Stomach (tissue), 4 donors: ENCODE measurements around the gene TPO.

Experiments used
- POLR2A ChIP-seq, 4 donors: fragments of 450-650 bp; IDR thresholded peaks; one replicate each; pipeline ENCODE4 v1.6.1; 2016; ENCODE audit warnings: antibody characterized with exemption in 4 of 4, control low read depth in 2 of 4, mild to moderate bottlenecking in 1 of 4, moderate library complexity in 1 of 4
- POLR2AphosphoS5 ChIP-seq, 3 donors: sonication (generic); formaldehyde crosslinking; IDR thresholded peaks; one replicate each; pipeline ENCODE4 v1.6.1; 2016; ENCODE audit warnings: antibody characterized with exemption in 3 of 3
- TF ChIP-seq, protein P1 (sequence below), 7 experiments: fragments of 450-650 bp in 4 of 7; fragments of 200-600 bp in 3 of 7; sonication (generic) in 3 of 7; IDR thresholded peaks; one replicate each; pipeline ENCODE4 v1.5.1; 2016 to 2019; ENCODE audit warnings: antibody characterized with exemption in 7 of 7, control low read depth in 2 of 7, mild to moderate bottlenecking in 1 of 7

DNA sequence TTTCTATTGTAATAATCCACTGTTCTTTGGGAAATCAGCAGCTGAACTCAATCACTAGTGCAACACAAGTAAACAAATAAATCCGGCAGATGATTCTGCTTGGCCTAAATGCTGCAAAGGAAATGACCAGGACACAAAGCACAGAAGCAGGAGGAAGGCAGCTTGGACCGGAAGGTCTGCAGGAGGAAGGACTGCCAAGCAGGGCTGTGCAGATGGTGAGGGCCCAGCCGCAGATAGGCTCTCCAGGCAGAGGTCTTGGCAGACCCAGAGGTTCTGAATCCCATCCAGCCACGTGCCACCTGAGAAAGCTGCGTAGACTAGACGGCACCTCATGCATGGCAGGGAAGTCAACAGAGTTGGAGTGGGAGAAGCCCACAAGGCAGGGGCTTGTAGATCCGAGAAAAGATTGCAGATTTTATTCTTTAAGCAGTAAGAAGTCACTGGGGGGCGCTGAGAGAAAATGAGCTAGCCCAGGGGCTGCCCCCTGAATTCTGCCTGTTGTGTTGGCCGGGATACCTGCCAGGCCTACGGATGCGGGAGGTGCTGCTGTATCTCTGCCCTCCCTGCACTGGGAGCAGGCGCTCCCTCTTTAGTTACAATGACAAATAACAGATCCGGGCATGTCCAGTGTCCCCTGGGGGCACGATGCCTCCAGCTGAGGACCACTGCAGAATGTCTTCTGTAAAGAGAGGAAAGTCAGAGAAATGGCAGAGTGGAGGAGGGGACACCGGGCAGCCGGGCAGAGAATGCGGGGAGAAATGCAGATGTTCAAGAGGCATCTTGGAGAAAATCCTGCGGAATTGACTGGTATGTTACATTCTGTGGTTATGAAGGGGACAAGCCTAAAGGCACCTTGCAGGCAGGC is 177.6 kb downstream of the TPO start:
- TF ChIP-seq, protein P1, sequence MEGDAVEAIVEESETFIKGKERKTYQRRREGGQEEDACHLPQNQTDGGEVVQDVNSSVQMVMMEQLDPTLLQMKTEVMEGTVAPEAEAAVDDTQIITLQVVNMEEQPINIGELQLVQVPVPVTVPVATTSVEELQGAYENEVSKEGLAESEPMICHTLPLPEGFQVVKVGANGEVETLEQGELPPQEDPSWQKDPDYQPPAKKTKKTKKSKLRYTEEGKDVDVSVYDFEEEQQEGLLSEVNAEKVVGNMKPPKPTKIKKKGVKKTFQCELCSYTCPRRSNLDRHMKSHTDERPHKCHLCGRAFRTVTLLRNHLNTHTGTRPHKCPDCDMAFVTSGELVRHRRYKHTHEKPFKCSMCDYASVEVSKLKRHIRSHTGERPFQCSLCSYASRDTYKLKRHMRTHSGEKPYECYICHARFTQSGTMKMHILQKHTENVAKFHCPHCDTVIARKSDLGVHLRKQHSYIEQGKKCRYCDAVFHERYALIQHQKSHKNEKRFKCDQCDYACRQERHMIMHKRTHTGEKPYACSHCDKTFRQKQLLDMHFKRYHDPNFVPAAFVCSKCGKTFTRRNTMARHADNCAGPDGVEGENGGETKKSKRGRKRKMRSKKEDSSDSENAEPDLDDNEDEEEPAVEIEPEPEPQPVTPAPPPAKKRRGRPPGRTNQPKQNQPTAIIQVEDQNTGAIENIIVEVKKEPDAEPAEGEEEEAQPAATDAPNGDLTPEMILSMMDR (IDR thresholded peaks at IDR 0.05) = no peak
- TF ChIP-seq POLR2A (IDR thresholded peaks at IDR 0.05) (no peak), POLR2AphosphoS5 (IDR thresholded peaks at IDR 0.05) (no peak)
